GM18508 (cell line): ENCODE data around the gene STX8.

Source experiments
- ATAC-seq: cut with Tn5 transposase; IDR thresholded peaks from one replicate; pipeline ENCODE4 v1.9.1; 2021; ENCODE audit warnings: moderate number of reproducible peaks; ENCODE audit not compliant: insufficient read depth, unreplicated experiment

STX8 gene

DNA sequence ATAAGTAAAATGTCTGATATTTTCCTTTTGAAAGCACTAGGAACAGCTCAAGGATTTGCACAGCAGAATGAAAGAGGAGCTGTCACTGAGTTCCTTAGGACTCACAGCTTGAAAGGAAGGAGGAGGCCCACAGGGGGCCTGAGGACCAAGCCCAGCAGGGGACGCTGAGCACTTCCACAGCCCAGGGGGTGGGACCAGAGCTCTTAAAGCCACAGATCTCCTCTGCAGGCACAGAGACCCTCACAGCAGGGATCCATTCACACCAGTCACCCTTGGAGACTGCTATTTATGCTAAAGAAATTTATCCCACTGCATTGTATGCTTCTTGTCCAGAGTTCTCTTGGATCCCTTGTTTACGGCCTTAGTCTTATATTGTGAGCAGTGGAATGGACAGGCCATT lies 253.3 kb downstream of the STX8 start:
- ATAC-seq = no peak

GRCh38 chr17:9321890-9322289 lies 253.7 kb downstream of the STX8 start:
- no peak for ATAC-seq

DNA sequence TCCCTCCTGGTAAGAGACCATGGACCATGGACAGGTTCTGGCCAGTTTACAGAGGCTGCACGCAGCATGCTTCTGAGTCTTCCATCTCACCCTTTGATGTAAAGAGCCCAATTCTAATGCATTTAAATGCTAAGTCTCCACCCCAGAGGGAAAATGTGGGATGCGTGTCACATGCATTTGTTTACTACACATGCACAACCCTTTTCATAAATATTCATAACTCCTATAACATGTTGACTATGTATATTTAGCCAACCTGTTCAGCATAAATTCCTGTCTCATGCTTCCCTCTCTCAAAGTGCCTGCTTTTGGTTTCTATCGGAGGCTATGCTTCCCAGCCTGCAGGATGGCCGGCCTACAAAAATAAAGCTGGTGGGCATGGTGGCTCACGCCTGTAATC lies 260.3 kb downstream of the STX8 start:
- ATAC-seq = no peak

DNA sequence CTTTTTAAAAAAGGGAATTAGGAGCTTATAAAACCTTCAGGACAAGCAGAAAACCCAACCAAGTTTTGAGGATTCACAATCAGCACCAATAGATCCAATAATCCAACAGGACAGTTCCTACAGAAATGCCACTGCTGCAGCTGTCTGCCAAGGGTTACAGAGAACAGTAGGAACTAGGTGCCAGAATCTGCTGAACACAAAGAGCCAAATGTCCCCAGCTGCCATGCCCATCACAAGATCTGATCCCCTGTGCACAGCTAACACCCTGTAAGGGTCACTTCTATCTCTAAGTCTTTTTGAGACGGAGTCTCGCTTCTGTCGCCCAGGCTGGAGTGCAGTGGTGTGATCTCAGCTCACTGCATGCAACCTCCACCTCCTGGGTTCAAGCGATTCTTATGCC lies 262.3 kb downstream of the STX8 start:
- ATAC-seq = no peak

- ATAC-seq = no peak
Measured at GRCh38 chr17:9309216-9309615, 266.4 kb downstream of the STX8 start.

- no peak for ATAC-seq
Measured at GRCh38 chr17:9308069-9308468, 267.6 kb downstream of the STX8 start.

DNA sequence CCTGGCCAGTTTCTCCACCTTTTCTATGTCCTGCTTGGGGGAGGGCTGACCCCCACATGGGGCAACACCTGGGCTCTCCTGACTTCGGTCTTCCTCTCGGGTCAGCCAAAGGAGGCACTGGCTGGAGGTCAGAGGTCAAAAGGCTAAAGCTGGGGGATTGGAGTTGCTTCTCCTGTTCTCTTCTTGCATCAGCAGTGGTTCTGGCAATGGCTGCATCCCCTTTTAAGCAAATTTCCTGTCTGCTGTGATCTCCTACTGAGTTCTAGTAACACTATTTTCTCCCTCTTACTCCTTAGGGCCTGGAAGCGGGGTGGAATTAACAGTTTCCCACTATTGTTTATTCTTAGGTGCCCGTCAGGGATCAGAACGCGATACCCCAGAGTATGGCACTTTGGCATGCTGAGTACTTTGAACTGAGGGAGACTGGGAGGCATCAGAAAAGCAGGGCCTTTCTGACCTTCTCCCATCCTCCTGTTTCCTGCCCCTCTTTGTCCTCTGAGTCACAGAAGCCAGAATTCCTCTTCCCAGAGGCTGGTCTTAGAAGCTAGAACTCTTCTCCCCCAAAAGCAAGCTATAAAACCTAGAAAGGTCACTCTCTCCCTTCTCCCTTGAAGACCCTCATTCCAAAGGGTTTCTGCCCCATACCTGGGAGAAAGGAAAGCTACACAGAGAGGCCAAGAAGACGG lies 268.2 kb downstream of the STX8 start:
- no peak for ATAC-seq

DNA sequence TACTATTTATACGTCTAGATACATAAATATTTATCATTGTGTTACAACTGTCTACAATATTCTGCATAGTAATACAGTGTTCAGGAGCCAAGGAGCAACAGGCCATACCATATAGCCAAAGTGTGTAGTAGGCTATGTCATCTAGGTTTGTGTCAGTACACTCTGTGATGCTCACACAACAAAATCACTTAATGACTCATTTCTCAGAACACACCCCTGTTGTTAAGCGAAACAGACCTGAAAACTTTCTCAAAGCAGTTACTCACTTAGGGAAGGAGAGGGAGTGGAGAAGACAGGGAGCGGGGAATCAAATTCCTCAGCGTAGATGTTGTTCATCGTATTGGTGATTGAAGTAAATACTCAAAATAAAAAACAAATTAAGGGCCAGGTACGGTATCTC lies 269.5 kb downstream of the STX8 start:
- no peak for ATAC-seq

DNA sequence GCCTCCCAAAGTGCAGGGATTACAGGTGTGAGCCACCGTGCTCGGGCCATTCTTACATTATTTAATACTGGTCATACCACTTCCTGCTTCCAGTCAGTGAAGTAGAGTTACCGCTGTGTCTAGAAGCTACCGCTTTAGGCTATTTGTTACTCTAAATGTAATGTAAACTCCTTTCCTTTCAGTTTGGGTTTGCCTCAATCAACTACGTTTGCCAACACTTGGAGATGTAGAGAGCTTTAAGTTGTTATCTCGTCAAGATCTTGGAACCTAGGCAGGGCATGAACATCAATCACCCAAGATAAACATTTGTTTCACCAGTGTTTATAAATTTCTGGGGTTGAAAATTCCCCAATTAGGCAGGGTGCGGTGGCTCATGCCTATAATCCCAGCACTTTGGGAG lies 275.9 kb downstream of the STX8 start:
- no peak for ATAC-seq

DNA sequence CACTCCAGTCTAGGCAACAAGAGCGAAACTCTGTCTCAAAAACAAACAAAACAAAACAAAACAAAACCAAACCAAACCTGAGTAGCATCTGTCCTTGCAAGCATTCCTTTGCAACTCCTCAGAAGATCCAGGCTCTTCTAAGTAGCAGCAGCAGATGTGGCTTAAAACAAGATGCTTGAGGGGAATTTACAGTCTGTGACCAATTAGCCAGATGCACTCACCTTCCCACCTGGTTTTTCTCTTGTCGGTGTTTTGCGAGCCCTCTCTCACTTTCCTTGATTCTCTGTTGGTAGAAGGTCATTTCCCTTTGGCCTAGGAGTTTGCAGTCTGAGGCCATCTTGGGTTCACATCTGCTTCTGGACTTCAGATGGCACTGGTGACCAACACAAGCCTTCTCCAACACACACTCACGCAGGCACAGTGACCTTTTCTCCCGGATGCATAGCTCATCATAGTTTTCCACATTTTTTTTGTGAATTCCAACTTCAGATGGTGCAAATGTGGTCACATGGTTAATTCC lies 276.8 kb downstream of the STX8 start:
- ATAC-seq = no peak

GRCh38 chr17:9298135-9298534 lies 277.5 kb downstream of the STX8 start:
- ATAC-seq = no peak

- no peak for ATAC-seq
Measured at GRCh38 chr17:9294661-9295210, 280.9 kb downstream of the STX8 start.

GRCh38 chr17:9292561-9292941 lies 283.1 kb downstream of the STX8 start:
- no peak for ATAC-seq

- no peak for ATAC-seq
Measured at GRCh38 chr17:9291912-9292560, 283.6 kb downstream of the STX8 start.

DNA sequence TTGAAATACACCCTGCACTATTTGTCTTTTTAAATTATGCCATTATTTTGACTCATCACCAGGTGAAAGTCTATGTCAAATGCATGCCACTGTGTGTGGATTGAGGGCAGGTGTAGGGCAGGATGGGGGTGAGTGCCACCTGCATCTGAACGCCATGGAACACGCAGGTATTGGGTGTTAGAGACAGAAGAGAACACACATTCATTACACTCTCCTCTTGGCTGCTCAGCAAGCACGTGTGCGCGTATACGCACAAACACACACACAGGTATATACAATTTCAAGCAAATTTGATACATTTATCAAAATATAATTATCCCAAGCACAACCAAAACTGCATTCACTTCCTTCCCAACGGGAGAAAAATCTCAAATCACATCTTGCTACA lies 285.4 kb downstream of the STX8 start:
- no peak for ATAC-seq

GRCh38 chr17:9287306-9287705 lies 288.3 kb downstream of the STX8 start:
- no peak for ATAC-seq

DNA sequence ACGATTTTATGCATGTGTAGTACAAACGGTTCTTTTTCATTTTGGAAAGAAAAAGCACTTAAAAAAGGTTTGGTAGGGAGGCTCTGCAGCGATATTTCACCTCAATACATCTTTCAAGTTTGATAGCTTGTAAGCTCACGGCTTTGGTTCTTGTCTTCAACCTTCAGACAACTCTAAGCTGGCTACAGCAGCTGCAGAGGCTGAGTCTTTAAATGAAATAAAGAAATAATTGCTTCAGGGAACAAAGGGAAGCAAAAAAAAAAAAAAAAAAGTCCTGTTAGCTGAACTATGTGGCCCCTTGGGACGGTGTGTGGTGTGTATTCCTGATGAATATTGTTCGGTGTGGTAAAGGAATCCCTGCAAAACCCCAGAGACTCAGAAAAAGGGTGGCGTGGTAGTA lies 289.2 kb downstream of the STX8 start:
- no peak for ATAC-seq

DNA sequence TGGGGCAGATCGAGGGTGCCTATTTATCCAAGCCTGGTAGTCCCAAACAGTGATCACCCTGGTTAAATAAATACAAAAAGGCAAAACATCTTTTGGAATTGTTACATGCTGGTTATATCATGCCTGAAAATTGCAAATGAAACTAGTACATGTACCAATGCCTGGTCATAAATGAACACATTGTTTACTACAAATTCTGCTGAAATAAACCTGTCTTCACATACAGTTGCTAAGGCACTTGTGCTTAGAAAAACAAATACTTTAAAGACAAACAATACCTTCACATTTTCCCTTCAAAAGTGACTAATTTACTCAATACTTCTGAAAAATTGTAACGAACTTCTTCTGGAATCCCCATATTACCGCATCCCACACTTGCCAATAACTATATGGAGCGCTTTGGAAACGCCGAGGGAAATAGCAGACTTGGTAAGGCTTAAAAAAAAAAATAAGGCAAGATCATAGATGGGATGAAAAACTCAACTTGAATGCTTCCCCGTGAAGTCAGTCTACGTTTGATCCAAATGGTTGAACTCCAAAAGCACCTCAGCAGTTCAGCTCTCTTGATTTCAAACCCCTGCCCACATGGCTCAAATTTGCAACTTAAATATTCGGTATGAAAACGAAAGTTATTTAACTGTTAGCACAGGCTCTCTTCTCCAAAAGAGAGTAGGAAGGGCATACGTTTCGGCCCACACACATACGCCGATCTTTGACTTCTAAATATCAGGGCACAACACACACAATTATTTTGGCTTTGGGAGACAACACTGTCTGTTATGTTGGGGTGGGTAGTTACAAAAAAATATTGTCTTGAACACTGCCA lies 289.8 kb downstream of the STX8 start:
- no peak for ATAC-seq

DNA sequence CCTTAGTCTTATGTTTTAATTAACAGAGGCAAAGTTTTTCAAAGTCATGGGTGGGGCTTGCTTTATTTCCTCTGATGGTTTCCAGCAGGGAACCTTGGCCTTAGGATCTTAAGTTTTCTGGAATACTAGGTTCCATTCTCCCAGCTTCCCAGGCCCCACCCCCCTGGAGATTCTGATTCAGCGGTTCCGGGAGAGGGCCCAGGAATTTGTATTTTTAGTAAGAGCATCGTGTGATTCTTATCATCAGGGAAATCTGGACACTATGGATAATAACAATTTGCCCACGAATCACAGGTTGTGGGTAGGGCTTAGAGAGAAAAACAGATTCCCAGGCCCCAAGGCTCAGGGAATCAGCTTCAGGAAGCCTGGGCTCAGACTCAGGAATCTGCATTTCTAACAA lies 290.7 kb downstream of the STX8 start:
- no peak for ATAC-seq

DNA sequence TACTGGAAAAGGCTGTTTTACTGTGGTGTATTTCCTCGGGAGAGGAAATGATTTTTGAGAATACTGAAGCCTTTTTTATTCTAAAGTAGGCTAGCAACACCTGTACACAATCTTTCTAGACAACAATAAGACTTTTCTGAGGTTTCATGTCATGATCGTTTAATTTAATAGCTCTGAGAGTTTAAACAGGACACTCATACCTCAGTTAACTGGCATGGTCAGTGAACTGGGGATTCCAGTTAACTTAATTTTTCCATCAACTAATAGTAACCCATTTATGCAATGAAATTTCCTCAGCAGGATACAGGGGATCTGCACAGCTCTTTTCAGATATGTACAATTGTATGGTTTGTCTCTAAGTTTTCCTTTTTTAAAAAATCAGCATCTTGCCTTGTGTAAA lies 291.7 kb downstream of the STX8 start:
- ATAC-seq = no peak

DNA sequence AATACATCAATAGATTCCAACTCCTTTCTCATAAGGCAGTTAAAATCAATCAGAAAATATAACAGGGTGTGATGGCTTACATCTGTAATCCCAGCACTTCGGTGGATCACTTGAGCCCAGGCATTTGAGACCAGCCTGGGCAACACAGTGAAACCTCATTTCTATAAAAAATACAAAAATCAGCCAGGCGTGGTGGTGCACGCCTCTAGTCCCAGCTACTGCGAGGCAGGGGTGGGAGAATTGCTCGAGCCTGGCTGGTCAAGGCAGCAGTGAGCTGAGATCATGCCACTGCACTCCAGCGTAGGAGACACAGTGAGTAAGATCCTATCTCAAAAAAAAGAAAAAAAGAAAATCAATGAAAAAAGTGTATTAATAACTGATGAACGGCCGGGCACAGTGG lies 295.7 kb downstream of the STX8 start:
- no peak for ATAC-seq
